ENCODE results near the gene LENG1.

DNA sequence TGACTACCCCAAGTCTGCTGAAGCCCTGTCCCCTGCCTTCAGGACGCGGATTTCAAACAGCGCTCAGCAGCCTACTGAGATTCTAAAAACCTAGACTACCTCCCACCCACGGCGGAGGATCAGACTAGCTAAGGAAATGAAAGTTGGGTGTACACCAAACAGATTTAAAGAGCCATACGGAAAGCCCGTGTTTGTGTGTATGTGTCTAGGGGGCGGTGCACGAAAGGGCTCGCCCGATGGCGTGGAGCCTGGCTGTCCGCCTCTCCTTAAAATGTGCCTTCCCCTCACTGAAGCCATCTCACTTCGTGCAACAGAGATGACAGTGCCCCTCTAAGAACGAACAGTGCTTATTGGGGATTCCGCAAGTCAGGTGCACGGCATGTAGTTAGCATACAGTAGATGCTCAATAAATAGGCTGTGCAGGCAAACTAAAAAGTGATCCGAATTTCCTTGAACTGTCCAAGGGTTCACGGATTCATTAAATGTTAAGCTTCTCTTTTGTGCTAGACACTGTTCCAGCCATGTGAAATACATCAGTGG lies 639 bp downstream of the LENG1 start:
- TF ChIP-seq, protein P1, sequence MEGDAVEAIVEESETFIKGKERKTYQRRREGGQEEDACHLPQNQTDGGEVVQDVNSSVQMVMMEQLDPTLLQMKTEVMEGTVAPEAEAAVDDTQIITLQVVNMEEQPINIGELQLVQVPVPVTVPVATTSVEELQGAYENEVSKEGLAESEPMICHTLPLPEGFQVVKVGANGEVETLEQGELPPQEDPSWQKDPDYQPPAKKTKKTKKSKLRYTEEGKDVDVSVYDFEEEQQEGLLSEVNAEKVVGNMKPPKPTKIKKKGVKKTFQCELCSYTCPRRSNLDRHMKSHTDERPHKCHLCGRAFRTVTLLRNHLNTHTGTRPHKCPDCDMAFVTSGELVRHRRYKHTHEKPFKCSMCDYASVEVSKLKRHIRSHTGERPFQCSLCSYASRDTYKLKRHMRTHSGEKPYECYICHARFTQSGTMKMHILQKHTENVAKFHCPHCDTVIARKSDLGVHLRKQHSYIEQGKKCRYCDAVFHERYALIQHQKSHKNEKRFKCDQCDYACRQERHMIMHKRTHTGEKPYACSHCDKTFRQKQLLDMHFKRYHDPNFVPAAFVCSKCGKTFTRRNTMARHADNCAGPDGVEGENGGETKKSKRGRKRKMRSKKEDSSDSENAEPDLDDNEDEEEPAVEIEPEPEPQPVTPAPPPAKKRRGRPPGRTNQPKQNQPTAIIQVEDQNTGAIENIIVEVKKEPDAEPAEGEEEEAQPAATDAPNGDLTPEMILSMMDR (IDR thresholded peaks at IDR 0.05; ENCODE audit: borderline replicate concordance, extremely low read depth, low read length, poor library complexity, severe bottlenecking), result no peak
- TF ChIP-seq EZH2 (IDR thresholded peaks at IDR 0.05; ENCODE audit: borderline replicate concordance, low read depth, low read length, severe bottlenecking), result no peak

Measured in DND-41 (cell line).